Ectodermal cell (in vitro differentiated cells): ENCODE data around the gene RNF115.

Experiments
- H3K27ac ChIP-seq: 2 replicates; pipeline ENCODE4 v1.7.0; 2013; ENCODE audit warnings: mild to moderate bottlenecking, low read depth, low read length; ENCODE audit not compliant: insufficient read depth, poor library complexity, severe bottlenecking
- H3K27me3 ChIP-seq: 2 replicates; pipeline ENCODE4 v1.7.0; 2013; ENCODE audit warnings: mild to moderate bottlenecking, low read length; ENCODE audit not compliant: insufficient read depth, control insufficient read depth, poor library complexity, severe bottlenecking
- H3K36me3 ChIP-seq: one replicate; pipeline ENCODE4 v1.7.0; 2013; ENCODE audit warnings: low read length; ENCODE audit not compliant: control insufficient read depth, insufficient read depth
- H3K4me1 ChIP-seq: one replicate; pipeline ENCODE4 v1.7.0; 2013; ENCODE audit warnings: low read length; ENCODE audit not compliant: control insufficient read depth, insufficient read depth
- H3K4me3 ChIP-seq: 2 replicates; pipeline ENCODE4 v1.7.0; 2013; ENCODE audit warnings: low read depth, low read length, control low read depth; ENCODE audit not compliant: insufficient read depth
- H3K9me3 ChIP-seq: 2 replicates; pipeline ENCODE4 v1.7.0; 2013; ENCODE audit warnings: mild to moderate bottlenecking, low read length, moderate library complexity; ENCODE audit not compliant: control insufficient read depth
- WGBS, 2 experiments: methylation state at CpG; one replicate each; pipeline ENCODE4 v1.1.7; 2013; ENCODE audit warnings: missing lambda C conversion rate in 2 of 2; 5-methylcytosine and 5-hydroxymethylcytosine counted together

The RNF115 gene

GRCh38 chr1:145717833-145718232, 106.1 kb downstream of the RNF115 start:
- H3K4me1 ChIP-seq, result peaks cover 13% of the 10 kb centered on the region
- no peak overlapping the region for H3K27ac ChIP-seq
- peaks cover 10% of the 10 kb centered on the region for H3K27me3 ChIP-seq
- no peaks in the 10 kb centered on the region for H3K9me3 ChIP-seq
- WGBS, 2 experiments, result 86 to 88% methylated on average over 1 of the region's 1 CpG
- no peaks in the 10 kb centered on the region for H3K36me3 ChIP-seq
- H3K4me3 ChIP-seq, result no peak overlapping the region

- 58 to 63% methylated on average over 10 of the region's 10 CpGs for WGBS, 2 experiments
- Histone ChIP-seq H3K27ac (no peak overlapping the region), H3K9me3 (no peaks in the 10 kb centered on the region), H3K4me3 (no peak overlapping the region), H3K27me3 (peaks cover 8% of the 10 kb centered on the region), H3K36me3 (no peaks in the 10 kb centered on the region), H3K4me1 (peaks cover 13% of the 10 kb centered on the region)
Measured at GRCh38 chr1:145716641-145717345, 107.1 kb downstream of the RNF115 start.

DNA sequence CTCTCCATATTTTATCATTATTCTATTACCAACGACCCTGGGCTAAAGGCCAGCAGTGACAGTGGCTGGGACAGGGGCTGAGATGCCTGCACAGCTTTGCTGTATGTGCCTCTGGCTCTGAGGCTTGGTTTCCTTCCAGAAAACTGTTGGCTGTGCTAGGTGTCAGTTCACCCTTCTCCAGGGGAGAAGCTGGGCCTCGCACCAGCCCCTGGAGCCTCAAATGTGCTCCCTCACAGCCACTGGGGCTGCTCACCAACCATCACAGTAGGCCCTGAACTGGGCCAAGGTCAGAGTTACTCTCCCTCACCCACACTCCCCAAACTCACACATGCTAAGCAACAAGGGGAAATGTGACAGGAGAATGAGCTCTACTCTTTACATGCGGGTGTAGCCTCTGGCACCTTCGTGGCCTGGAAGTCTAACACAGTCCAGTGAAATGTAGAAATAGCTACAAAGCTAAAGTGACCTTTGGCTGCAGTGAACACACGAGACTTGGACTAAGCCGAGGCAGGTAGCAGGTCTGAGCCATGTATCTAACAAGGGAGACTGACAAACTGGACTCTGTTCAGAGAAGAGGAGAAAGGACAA, 109.3 kb downstream of the RNF115 start:
- H3K9me3 ChIP-seq, result no peaks in the 10 kb centered on the region
- WGBS, 2 experiments, result 91 to 95% methylated on average over 6 of the region's 6 CpGs
- no peaks in the 10 kb centered on the region for H3K36me3 ChIP-seq
- no peaks in the 10 kb centered on the region for H3K27me3 ChIP-seq
- no peak overlapping the region for H3K4me3 ChIP-seq
- peaks cover 13% of the 10 kb centered on the region for H3K4me1 ChIP-seq
- no peak overlapping the region for H3K27ac ChIP-seq

- H3K9me3 ChIP-seq, result no peaks in the 10 kb centered on the region
- no peak overlapping the region for H3K27ac ChIP-seq
- no peaks in the 10 kb centered on the region for H3K27me3 ChIP-seq
- no peak overlapping the region for H3K4me3 ChIP-seq
- no peaks in the 10 kb centered on the region for H3K36me3 ChIP-seq
- peaks cover 17% of the 10 kb centered on the region for H3K4me1 ChIP-seq
- 87 to 93% methylated on average over 3 of the region's 3 CpGs for WGBS, 2 experiments
Measured at GRCh38 chr1:145711213-145711651, 112.7 kb downstream of the RNF115 start.

GRCh38 chr1:145710291-145711027, 113.4 kb downstream of the RNF115 start:
- 84 to 86% methylated on average over 4 of the region's 4 CpGs for WGBS, 2 experiments
- peaks cover 9% of the 10 kb centered on the region for H3K4me1 ChIP-seq
- no peak overlapping the region for H3K27ac ChIP-seq
- H3K27me3 ChIP-seq, result no peaks in the 10 kb centered on the region
- no peaks in the 10 kb centered on the region for H3K9me3 ChIP-seq
- no peak overlapping the region for H3K4me3 ChIP-seq
- no peaks in the 10 kb centered on the region for H3K36me3 ChIP-seq

- Histone ChIP-seq H3K4me1 (peaks cover 8% of the 10 kb centered on the region), H3K9me3 (no peaks in the 10 kb centered on the region), H3K27ac (no peak overlapping the region), H3K4me3 (no peak overlapping the region), H3K27me3 (no peaks in the 10 kb centered on the region), H3K36me3 (no peaks in the 10 kb centered on the region)
- 73 to 75% methylated on average over 7 of the region's 7 CpGs for WGBS, 2 experiments
Measured at GRCh38 chr1:145708063-145708462, 115.8 kb downstream of the RNF115 start.

DNA sequence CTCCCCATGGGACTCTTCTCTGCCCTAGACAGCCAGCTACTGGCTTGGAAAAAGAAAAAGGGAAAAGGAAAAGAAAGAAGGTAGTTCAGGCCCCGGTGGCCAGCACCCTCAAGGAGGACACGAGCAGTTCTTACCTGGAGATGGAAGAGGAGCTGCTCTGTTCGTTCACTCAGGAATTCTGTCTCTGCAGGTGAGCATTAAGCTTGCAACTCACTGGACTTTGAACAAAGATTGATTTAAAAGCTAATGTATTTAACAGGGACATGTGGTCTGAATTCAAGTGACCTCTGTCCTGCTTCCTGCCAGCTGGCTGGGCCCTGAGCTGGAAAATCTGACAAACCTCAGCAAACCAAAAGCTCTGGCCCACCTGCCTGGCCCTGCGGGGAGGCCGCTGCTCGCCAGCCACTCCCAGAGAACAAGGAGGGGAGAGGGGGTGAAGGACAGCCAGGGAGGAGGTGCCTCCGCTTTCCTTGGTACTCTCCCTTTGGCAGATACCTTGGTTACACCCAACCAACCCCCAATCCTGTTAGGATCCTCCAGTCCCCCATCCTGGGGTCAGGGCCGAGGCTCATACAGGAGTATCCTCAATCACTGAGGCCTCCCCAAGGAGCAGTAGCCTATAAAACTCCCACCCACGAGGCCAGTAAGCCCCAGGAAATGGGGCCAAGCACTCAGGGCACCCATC, 116.6 kb downstream of the RNF115 start, which contains the start of gene PDZK1:
PDZK1 (minus strand) TSS at position 186 of the 685 bp plus-strand sequence. CDS start 19,347 bp downstream, outside the sequence.
- Histone ChIP-seq H3K9me3 (no peaks in the 10 kb centered on the region), H3K4me3 (no peak within 1 kb of the TSS), H3K36me3 (no peaks in the 10 kb centered on the region), H3K27me3 (no peaks in the 10 kb centered on the region), H3K27ac (no peak within 1 kb of the TSS), H3K4me1 (peaks cover 8% of the 10 kb centered on the region)
- WGBS, 2 experiments, result 70 to 75% methylated on average over 9 of the region's 9 CpGs

- WGBS, 2 experiments, result 94 to 99% methylated on average over 2 of the region's 2 CpGs
Measured at GRCh38 chr1:145706086-145706664, 117.7 kb downstream of the RNF115 start.

GRCh38 chr1:145705622-145706021, 118.3 kb downstream of the RNF115 start:
- Histone ChIP-seq H3K27me3 (no peaks in the 10 kb centered on the region), H3K9me3 (no peaks in the 10 kb centered on the region), H3K4me3 (no peak overlapping the region), H3K27ac (no peak overlapping the region), H3K36me3 (no peaks in the 10 kb centered on the region), H3K4me1 (peaks cover 8% of the 10 kb centered on the region)
- 90 to 92% methylated on average over 7 of the region's 7 CpGs for WGBS, 2 experiments

More at GRCh38 chr1:145706086-145706664, 117.7 kb downstream of the RNF115 start:
- Histone ChIP-seq H3K4me1 (peaks cover 8% of the 10 kb centered on the region), H3K36me3 (no peaks in the 10 kb centered on the region), H3K27me3 (no peaks in the 10 kb centered on the region), H3K9me3 (no peaks in the 10 kb centered on the region), H3K4me3 (no peak overlapping the region), H3K27ac (no peak overlapping the region)
